ENCODE measurements around the gene C10orf105.

The C10orf105 gene

DNA sequence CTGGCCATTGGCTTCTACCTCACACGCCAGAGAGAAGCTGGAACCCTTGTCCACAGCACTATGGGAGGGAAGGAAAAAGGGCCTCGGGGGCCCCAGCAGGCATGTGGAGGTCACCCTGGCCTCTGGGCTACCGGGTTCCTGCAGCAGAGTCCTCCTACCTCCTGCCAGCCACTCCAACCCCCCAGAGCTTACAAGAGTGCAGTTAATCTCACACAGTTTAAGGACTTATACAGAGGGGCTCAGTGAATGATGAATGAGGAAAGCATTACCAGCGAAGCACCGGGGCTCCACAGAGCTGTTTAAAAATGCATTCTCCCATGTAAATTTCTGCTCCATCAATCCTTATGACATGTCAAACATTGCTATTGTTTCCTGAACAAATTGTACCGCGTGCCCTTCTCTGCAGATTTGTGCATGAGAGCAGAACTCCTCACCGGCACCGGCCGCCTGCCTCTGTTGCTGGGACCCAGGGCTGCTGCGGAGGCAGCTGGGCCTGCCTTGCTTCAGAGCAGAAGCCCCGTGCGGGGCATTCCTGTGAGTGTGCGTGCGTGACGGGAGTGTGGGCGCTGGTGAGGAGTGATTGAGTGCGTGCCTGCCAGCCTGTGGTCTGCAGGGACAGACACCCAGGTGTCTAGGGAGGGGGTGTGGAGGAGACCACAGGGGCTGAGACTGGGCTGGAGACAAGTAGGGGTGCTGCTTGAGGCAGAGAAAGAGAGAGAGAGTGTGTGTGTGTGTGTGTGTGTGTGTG lies 52.8 kb downstream of the C10orf105 start:
- DNase-seq = no peak

DNA sequence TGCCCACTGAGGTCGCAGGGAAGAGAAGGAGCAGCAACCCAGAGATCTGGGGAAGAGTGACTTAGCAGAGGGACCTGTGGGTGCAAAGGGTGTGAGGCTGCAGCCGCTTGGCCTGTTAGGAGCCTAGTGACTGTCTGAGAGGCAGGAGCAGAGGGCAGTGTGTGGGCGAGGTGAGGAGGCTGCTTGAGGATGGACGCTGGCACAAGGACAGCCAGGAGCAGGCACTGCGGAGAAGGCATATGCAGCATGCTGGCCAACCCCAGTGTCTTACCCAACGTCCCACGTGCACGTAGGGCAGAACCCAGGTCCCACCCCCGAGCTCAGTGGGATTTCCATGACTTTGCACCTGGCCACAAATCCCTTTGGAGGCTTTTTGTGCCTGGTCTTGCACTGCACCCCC lies 54.1 kb downstream of the C10orf105 start:
- no peak for DNase-seq

DNA sequence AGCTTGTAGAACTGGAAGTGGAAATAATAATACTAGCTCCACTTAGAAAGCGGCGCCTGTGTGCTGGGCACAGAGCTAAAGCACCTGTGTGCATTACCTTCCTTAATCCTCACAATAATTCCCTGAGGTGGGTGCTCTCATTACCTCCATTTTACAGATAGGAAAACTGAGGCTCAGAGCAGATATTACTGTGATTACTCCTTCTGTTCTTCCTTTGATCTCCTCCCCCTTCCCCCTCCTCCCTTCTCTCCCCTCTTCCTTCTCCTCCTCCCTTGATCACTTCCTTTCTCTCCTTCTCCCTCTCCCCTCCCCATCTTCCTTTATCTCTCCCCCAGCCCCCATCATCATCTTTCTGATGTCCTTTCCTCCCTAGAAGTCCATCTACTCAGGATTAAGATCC lies 55.0 kb downstream of the C10orf105 start:
- DNase-seq = no peak

DNA sequence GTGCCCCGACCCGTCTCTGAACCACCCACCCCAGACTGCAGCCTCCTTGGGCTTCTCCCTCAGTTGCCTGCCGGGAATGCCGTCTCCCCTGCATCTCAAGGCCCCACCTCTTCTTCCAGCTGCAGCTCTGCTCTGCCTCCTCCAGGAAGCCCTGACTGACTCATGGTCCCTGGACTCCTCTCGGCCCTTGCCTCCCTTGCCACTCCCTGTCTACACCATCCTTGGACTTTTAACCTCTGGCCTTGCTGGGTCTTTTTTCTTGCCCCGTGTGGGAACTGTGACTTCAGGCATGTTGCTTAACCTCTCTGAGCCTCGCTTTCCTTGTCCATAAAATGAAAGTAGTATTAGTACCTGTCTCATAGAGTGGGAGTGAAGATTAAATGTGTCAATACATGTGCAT lies 56.3 kb downstream of the C10orf105 start:
- no peak for DNase-seq

DNA sequence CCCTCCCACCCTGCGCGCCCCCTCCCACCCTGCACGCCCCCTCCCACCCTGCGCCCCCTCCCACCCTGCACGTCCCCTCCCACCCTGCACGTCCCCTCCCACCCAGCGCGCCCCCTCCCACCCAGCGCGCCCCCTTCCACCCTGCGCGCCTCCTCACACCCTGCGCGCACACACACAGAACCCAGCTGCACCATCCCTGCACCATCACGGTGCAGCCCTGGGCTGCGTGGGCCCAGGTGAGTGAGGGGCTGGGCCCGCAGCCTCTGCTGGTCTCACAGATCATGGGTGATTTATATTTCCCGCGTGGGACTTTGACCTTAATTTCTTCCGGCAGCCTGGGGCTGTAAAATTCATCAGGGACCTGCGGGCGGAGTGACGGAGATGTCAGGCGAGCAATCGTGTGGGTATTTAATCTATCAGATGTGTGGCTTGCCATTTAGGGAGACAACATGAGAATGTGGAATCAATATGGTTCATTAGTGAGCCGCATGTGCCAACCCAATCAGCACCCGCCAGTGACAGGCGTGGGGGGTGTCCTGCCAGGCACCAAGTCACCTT lies 57.7 kb downstream of the C10orf105 start:
- no peak for DNase-seq

Measured in KG1 (cell line).